Omental fat pad (tissue), 4 donors: Measurements from ENCODE around the gene ATP5F1D. TPM values are rescaled to one million over a fixed set of nuclear protein-coding genes. Genes with fewer than 3 reads are reported as not detected.
A peak's percentile ranks its signal among the peaks of the same experiment; 100 is the strongest.

Experiments used
- ATAC-seq: fragments of 150-250 bp; one replicate; pipeline ENCODE4 v1.9.1; 2016; ENCODE audit warnings: mild to moderate bottlenecking, moderate library complexity; ENCODE audit not compliant: low FRiP score
- DNase-seq: peaks from one replicate; pipeline ENCODE4 v3.0.0-alpha.2; 2019; ENCODE audit warnings: low spot score
- total RNA-seq, 4 donors: library from RNA; depleted of rRNA; stranded (reverse); fragments of >200 nt; gene quantifications; one replicate each; pipeline ENCODE4 v1.1.0, GENCODE V29; 2016
- TF ChIP-seq, protein P1 (sequence below), 3 donors: fragments of 450-650 bp; IDR thresholded peaks; one replicate each; pipeline ENCODE4 v1.5.1; 2016 to 2017; ENCODE audit warnings: antibody characterized with exemption in 3 of 3, mild to moderate bottlenecking in 3 of 3, moderate library complexity in 2 of 3

The ATP5F1D gene
- total RNA-seq, 4 donors from 2014 or later = 46.4 to 76.0 (median 60.2) TPM

- no peak for ATAC-seq
- TF ChIP-seq, protein P1, sequence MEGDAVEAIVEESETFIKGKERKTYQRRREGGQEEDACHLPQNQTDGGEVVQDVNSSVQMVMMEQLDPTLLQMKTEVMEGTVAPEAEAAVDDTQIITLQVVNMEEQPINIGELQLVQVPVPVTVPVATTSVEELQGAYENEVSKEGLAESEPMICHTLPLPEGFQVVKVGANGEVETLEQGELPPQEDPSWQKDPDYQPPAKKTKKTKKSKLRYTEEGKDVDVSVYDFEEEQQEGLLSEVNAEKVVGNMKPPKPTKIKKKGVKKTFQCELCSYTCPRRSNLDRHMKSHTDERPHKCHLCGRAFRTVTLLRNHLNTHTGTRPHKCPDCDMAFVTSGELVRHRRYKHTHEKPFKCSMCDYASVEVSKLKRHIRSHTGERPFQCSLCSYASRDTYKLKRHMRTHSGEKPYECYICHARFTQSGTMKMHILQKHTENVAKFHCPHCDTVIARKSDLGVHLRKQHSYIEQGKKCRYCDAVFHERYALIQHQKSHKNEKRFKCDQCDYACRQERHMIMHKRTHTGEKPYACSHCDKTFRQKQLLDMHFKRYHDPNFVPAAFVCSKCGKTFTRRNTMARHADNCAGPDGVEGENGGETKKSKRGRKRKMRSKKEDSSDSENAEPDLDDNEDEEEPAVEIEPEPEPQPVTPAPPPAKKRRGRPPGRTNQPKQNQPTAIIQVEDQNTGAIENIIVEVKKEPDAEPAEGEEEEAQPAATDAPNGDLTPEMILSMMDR (IDR thresholded peaks at IDR 0.05) = no peak
- DNase-seq = no peak
Measured at GRCh38 chr19:1273263-1274041, 31.9 kb downstream of the ATP5F1D start.

DNA sequence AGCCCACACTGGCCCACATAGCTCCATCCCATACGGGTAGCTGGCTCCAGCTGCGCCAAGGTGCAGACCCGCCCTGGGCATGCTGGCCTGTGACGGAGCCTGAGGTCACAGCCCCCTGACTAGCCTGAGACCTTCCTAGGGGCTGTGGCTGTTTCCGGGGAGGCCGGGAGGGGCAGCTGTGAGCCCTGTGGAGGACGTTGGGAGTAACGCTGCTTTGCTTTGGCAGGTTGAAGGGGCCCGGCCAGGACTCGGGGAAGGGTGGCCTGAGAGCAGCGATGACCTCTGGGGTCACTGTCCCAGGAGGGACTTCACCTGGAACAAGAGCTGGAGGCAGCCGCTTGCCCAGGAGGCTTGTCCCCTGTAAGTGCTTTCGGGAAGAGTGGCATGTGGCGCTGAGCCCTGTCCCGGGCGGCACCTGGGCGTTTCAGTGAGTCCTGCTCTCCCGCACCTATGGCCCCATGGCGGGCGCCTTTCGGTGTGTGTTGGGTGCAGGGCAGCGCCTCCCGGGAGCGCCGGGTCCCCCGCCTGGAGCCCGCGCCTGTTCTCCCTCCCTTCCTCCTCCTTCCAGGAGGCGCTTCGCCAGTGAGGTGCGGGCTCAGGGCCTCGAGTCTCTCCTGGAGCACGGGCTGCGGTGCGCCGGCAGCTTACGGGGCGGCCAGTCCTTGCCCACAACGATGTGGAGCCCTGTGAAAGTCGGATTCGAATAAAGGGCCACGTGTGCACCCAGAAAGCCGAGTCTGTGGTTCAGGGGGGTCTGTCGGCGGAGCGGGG lies 32.7 kb downstream of the ATP5F1D start:
- TF ChIP-seq, protein P1 (IDR thresholded peaks at IDR 0.05) = no peak
- ATAC-seq (no peak), DNase-seq (no peak)

DNA sequence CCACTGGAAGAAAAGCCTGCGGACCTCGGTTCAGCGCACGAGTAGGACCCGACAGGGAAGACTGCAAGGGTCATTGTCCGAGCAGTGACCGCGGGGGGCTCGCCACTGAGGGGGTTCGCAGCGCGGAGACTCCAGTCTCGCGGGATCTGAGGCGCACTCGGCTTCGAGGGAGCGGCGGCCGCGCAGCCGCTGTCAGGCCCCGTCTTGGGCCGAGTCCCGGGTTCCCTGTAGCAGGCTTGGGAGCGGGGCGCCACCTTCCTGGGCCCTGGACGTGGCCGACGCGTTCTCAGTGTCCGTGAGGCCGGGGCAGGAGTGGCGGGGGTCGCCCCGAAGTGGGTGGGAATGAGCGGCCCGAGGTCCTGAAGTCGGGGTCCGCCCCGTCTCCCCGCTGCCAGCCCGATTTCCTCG lies 33.3 kb downstream of the ATP5F1D start:
- ATAC-seq (no peak), DNase-seq (no peak)
- TF ChIP-seq, protein P1 (IDR thresholded peaks at IDR 0.05) = no peak

GRCh38 chr19:1275260-1275975 lies 33.9 kb downstream of the ATP5F1D start, which contains the start of gene FAM174C:
TSS of gene FAM174C (plus strand) at chr19:1275530. CDS start at chr19:1275550, 20 bp downstream.
- DNase-seq = peak; percentile 88
- TF ChIP-seq, protein P1 (IDR thresholded peaks at IDR 0.05) = no peak
- peak; percentile 79 for ATAC-seq

- no peak for DNase-seq
- no peak for ATAC-seq
- TF ChIP-seq, protein P1 (IDR thresholded peaks at IDR 0.05) = no peak
Measured at GRCh38 chr19:1275976-1276627, 34.6 kb downstream of the ATP5F1D start.

- TF ChIP-seq, protein P1 (IDR thresholded peaks at IDR 0.05) = no peak
- no peak for DNase-seq
- ATAC-seq = no peak
Measured at GRCh38 chr19:1276628-1277022, 35.1 kb downstream of the ATP5F1D start.
